A549 (cell line): ENCODE measurements around the gene GAMT. TPM values are rescaled to one million over a fixed set of nuclear protein-coding genes. Genes with fewer than 3 reads are reported as not detected.

Experiments used
- ATAC-seq, 2 experiments: fragments of 200-7000 bp in 1 of 2; fragments of >200 bp in 1 of 2; cut with Nextera tagmentation in 1 of 2; cut with Tn5 transposase in 1 of 2; 3 replicates each; pipeline versions ENCODE4 v1.8.0 to v1.9.1; 2018 to 2020; ENCODE audit warnings: mild to moderate bottlenecking in 1 of 2, moderate library complexity in 1 of 2
- CTCF ChIA-PET: fragments of 300-600 bp; sonication (Branson Sonifier 250); formaldehyde crosslinking; extraction: SDS; loops from one replicate; lab custom pipeline; 2021; ENCODE audit warnings: antibody characterized with exemption, inconsistent platforms; lab: Yijun Ruan, JAX
- POLR2A ChIA-PET: fragments of 350-600 bp; formaldehyde crosslinking; extraction: SDS; loops from one replicate; lab custom pipeline; 2021; ENCODE audit warnings: antibody characterized with exemption, inconsistent platforms; lab: Yijun Ruan, JAX
- DNase-seq, 2 experiments: peaks; one replicate each; pipeline versions ENCODE4 v3.0.0 to v3.0.0-alpha.2; 2011 to 2016; ENCODE audit warnings: low read depth in 1 of 2, low spot score in 1 of 2
- FAIRE-seq: peaks from 2 replicates; lab custom pipeline; 2011; peaks lifted over from hg19 to GRCh38; lab: Jason Lieb, UNC
- H3K27ac ChIP-seq, 2 experiments: fragments of >200 bp; sonication (Bioruptor Twin); formaldehyde crosslinking; 3 replicates each; pipeline ENCODE4 v1.5.1; 2016 to 2017
- H3K4me1 ChIP-seq: fragments of >200 bp; sonication (Bioruptor Twin); formaldehyde crosslinking; 3 replicates; pipeline ENCODE4 v1.6.1; 2016
- H3K4me2 ChIP-seq: fragments of >200 bp; sonication (Bioruptor Twin); formaldehyde crosslinking; 3 replicates; pipeline ENCODE4 v1.6.1; 2016
- H3K4me3 ChIP-seq: fragments of >200 bp; sonication (Bioruptor Twin); formaldehyde crosslinking; 3 replicates; pipeline ENCODE4 v1.5.1; 2016
- H3K9me3 ChIP-seq: fragments of >200 bp; sonication (Bioruptor Twin); formaldehyde crosslinking; 3 replicates; pipeline ENCODE4 v1.6.1; 2016
- ATOH8 ChIP-seq: fragments of 250-450 bp; sonication (Bioruptor Pico); IDR thresholded peaks from 2 replicates; pipeline ENCODE4 v1.5.0; 2020; ENCODE audit warnings: low read depth, mild to moderate bottlenecking, moderate library complexity
- CBX8 ChIP-seq: fragments of 200-600 bp; sonication (generic); IDR thresholded peaks from 2 replicates; pipeline ENCODE4 v1.6.1; 2016
- CHD4 ChIP-seq: fragments of 200-600 bp; sonication (generic); IDR thresholded peaks from 2 replicates; pipeline ENCODE4 v1.6.1; 2016; ENCODE audit warnings: antibody characterized with exemption, mild to moderate bottlenecking, borderline replicate concordance
- FOSL2 ChIP-seq, 2 experiments: fragments of 450-650 bp in 1 of 2; fragments of >200 bp in 1 of 2; sonication (Bioruptor Twin) in 1 of 2; formaldehyde crosslinking; IDR thresholded peaks; 2 replicates each; pipeline versions ENCODE4 v1.5.0 to v1.6.1; 2016 to 2020; ENCODE audit warnings: mild to moderate bottlenecking in 1 of 2, moderate library complexity in 1 of 2
- GATA3 ChIP-seq: IDR thresholded peaks from 2 replicates; pipeline ENCODE4 v1.6.1; 2012; ENCODE audit warnings: borderline replicate concordance
- NR3C1 ChIP-seq: fragments of >200 bp; sonication (Bioruptor Twin); formaldehyde crosslinking; IDR thresholded peaks from 3 replicates; pipeline ENCODE4 v1.6.1; 2017
- RAD21 ChIP-seq, 2 experiments: fragments of >200 bp in 1 of 2; sonication (Bioruptor Twin) in 1 of 2; formaldehyde crosslinking in 1 of 2; IDR thresholded peaks in 1 of 2; conservative IDR thresholded peaks in 1 of 2; 2 replicates in 1 of 2; 3 replicates in 1 of 2; pipeline ENCODE4 v1.6.1; 2012 to 2018; ENCODE audit warnings: inconsistent platforms in 1 of 2
- RARB ChIP-seq: fragments of 250-450 bp; sonication (Bioruptor Pico); IDR thresholded peaks from 2 replicates; pipeline ENCODE4 v1.8.0; 2021; ENCODE audit warnings: mild to moderate bottlenecking, moderate library complexity
- RFX5 ChIP-seq: fragments of 450-650 bp; IDR thresholded peaks from 2 replicates; pipeline ENCODE4 v1.7.1; 2014; ENCODE audit warnings: antibody characterized with exemption, mild to moderate bottlenecking, moderate library complexity
- SREBF2 ChIP-seq: fragments of 450-650 bp; IDR thresholded peaks from 2 replicates; pipeline ENCODE4 v1.6.1; 2014; ENCODE audit warnings: mild to moderate bottlenecking, moderate library complexity
- ZSCAN20 ChIP-seq: fragments of 250-450 bp; sonication (Bioruptor Pico); IDR thresholded peaks from 2 replicates; pipeline ENCODE4 v1.8.0; 2022; ENCODE audit warnings: mild to moderate bottlenecking, moderate library complexity
- WGBS: methylation state at CpG from one replicate; pipeline ENCODE4 v1.1.6; 2017; ENCODE audit errors: missing lambda C conversion rate; 5-methylcytosine and 5-hydroxymethylcytosine counted together
- polyA plus RNA-seq, 4 experiments: library from polyadenylated mRNA; depleted of rRNA in 3 of 4; stranded (reverse); fragments of >200 nt; fragmentation: RNase III in 1 of 4; extraction: RNeasy Plus Mini Kit Qiagen cat#74134 plus additional on column Dnase treatment in 1 of 4; gene quantifications; 2 replicates in 3 of 4; 3 replicates in 1 of 4; pipeline ENCODE4 v1.2.3, GENCODE V29; 2011 to 2017

The GAMT gene
- polyA plus RNA-seq, 2 of the 4 experiments (the other 2 are of a cell fraction) = 13.6 to 26.0 TPM

GRCh38 chr19:1417145-1417544 is 15.8 kb upstream of the GAMT start:
- Histone ChIP-seq H3K9me3 (no peaks in the 10 kb centered on the region), H3K4me2 (no peak overlapping the region), H3K27ac (no peak overlapping the region), H3K4me1 (peaks cover 10% of the 10 kb centered on the region), H3K4me3 (no peak overlapping the region)
- FAIRE-seq (no peak), DNase-seq (no peak), ATAC-seq (no peak)
- WGBS = 91% methylated on average over 10 of the region's 21 CpGs
- ChIA-PET CTCF (interaction anchor here (1.2 kb wide), 2 partner anchors 18 to 27 kb away, joined by 3 to 4 read pairs; no protein-coding TSS in a partner anchor), POLR2A (no interaction called here)
- no peak for TF ChIP-seq RARB (CRISPR knock-in tag)

- ChIA-PET CTCF (interaction anchor here (1.2 kb wide), 2 partner anchors 19 to 28 kb away, joined by 3 to 4 read pairs; no protein-coding TSS in a partner anchor), POLR2A (no interaction called here)
- ATAC-seq = no peak
Observed at GRCh38 chr19:1416014-1416841, 14.9 kb upstream of the GAMT start.

GRCh38 chr19:1412995-1413800 is 11.9 kb upstream of the GAMT start:
- ChIA-PET POLR2A (no interaction called here), CTCF (interaction anchor here (0.7 to 1.4 kb wide), 5 partner anchors 9 to 97 kb away, joined by 3 to 4 read pairs (median 3); no protein-coding TSS in a partner anchor)
- peaks cover 24% of the 10 kb centered on the region for H3K4me1 ChIP-seq
- FAIRE-seq (no peak), DNase-seq (no peak), ATAC-seq (no peak)
- no peak overlapping the region for H3K4me2 ChIP-seq
- H3K27ac ChIP-seq = no peak overlapping the region
- TF ChIP-seq GATA3 = no peak
- no peak for TF ChIP-seq CHD4
- TF ChIP-seq CBX8 = no peak
- TF ChIP-seq FOSL2 (IDR thresholded peaks at IDR 0.05) = no peak
- TF ChIP-seq FOSL2 (CRISPR knock-in tag; IDR thresholded peaks at IDR 0.05) = no peak
- TF ChIP-seq RARB (CRISPR knock-in tag) = no peak
- H3K4me3 ChIP-seq = no peak overlapping the region
- no peaks in the 10 kb centered on the region for H3K9me3 ChIP-seq
- WGBS = 89% methylated on average over 28 of the region's 36 CpGs

More at GRCh38 chr19:1416014-1416841, 14.9 kb upstream of the GAMT start:
- DNase-seq (no peak), FAIRE-seq (no peak)
- 93% methylated on average over 25 of the region's 28 CpGs for WGBS
- no peak overlapping the region for H3K4me2 ChIP-seq
- H3K4me1 ChIP-seq = peaks cover 10% of the 10 kb centered on the region
- no peak overlapping the region; a peak in 1 of 6 replicates for H3K27ac ChIP-seq
- H3K9me3 ChIP-seq = no peaks in the 10 kb centered on the region
- no peak for TF ChIP-seq ZSCAN20 (CRISPR knock-in tag)
- TF ChIP-seq, all 56 proteins: peak for 0
- H3K4me3 ChIP-seq = no peak overlapping the region

- Histone ChIP-seq H3K4me2 (no peak overlapping the region), H3K4me1 (peaks cover 24% of the 10 kb centered on the region), H3K27ac (no peak overlapping the region), H3K9me3 (no peaks in the 10 kb centered on the region), H3K4me3 (no peak overlapping the region)
- no peak for DNase-seq
- 82% methylated on average over 8 of the region's 21 CpGs for WGBS
- no peak for FAIRE-seq
- ATAC-seq = no peak
- POLR2A ChIA-PET = no interaction called here
- no peak for TF ChIP-seq RAD21 (conservative IDR thresholded peaks at IDR 0.05 in 1 of 2, IDR thresholded peaks at IDR 0.05 in 1 of 2)
- TF ChIP-seq ATOH8 (CRISPR knock-in tag) = no peak
- TF ChIP-seq NR3C1 = no peak
- TF ChIP-seq CBX8 = no peak
- TF ChIP-seq SREBF2 = no peak
- no peak for TF ChIP-seq RFX5
- CTCF ChIA-PET = interaction anchor here (0.8 to 1.4 kb wide), 3 partner anchors 9 to 11 kb away, joined by 3 to 4 read pairs (median 3); no protein-coding TSS in a partner anchor
Observed at GRCh38 chr19:1412323-1412923, 11.1 kb upstream of the GAMT start.
